GM19043 (cell line): ENCODE measurements around the gene PLXNA4.
"Not testable (repeated sequence)": the region's sequence is repeated elsewhere in the genome, so short reads cannot be mapped to it uniquely, and the experiment has no call there.

ENCODE experiments used
- ATAC-seq: cut with Tn5 transposase; IDR thresholded peaks from one replicate; pipeline ENCODE4 v1.9.1; 2021; ENCODE audit warnings: low read depth; ENCODE audit not compliant: unreplicated experiment

PLXNA4 gene

GRCh38 chr7:132191418-132191817 is 384.9 kb downstream of the PLXNA4 start:
- ATAC-seq = no peak

- ATAC-seq = no peak
Observed at GRCh38 chr7:132190683-132191082, 385.6 kb downstream of the PLXNA4 start.

- no peak for ATAC-seq
Observed at GRCh38 chr7:132189881-132190280, 386.4 kb downstream of the PLXNA4 start.

- no peak for ATAC-seq
Observed at GRCh38 chr7:132187869-132188789, 388.1 kb downstream of the PLXNA4 start.

GRCh38 chr7:132187391-132187790 is 388.9 kb downstream of the PLXNA4 start:
- no peak for ATAC-seq

GRCh38 chr7:132185150-132185549 is 391.1 kb downstream of the PLXNA4 start:
- no peak for ATAC-seq

GRCh38 chr7:132183781-132184380 is 392.4 kb downstream of the PLXNA4 start:
- no peak for ATAC-seq

- ATAC-seq = no peak
Observed at GRCh38 chr7:132182992-132183391, 393.3 kb downstream of the PLXNA4 start.

GRCh38 chr7:132181946-132182685 is 394.2 kb downstream of the PLXNA4 start:
- ATAC-seq = no peak

GRCh38 chr7:132181371-132181770 is 394.9 kb downstream of the PLXNA4 start:
- no peak for ATAC-seq

GRCh38 chr7:132180481-132180880 is 395.8 kb downstream of the PLXNA4 start:
- no peak for ATAC-seq

GRCh38 chr7:132179681-132180080 is 396.6 kb downstream of the PLXNA4 start:
- ATAC-seq = no peak

GRCh38 chr7:132179080-132179430 is 397.2 kb downstream of the PLXNA4 start:
- no peak for ATAC-seq

- ATAC-seq = not testable (repeated sequence)
Observed at GRCh38 chr7:132178402-132179079, 397.7 kb downstream of the PLXNA4 start.

GRCh38 chr7:132177708-132178401 is 398.4 kb downstream of the PLXNA4 start:
- no peak for ATAC-seq

GRCh38 chr7:132176719-132177118 is 399.6 kb downstream of the PLXNA4 start:
- ATAC-seq = no peak

- ATAC-seq = no peak
Observed at GRCh38 chr7:132171130-132171576, 405.1 kb downstream of the PLXNA4 start.

- no peak for ATAC-seq
Observed at GRCh38 chr7:132169730-132170129, 406.5 kb downstream of the PLXNA4 start.

- no peak for ATAC-seq
Observed at GRCh38 chr7:132168239-132168638, 408.0 kb downstream of the PLXNA4 start.

- ATAC-seq = not testable (repeated sequence)
Observed at GRCh38 chr7:132165695-132166094, 410.6 kb downstream of the PLXNA4 start.
